ENCODE measurements around the gene LDB2.

GRCh38 chr4:16537926-16538325 lies 360.5 kb downstream of the LDB2 start:
- no peak for TF ChIP-seq MYC (IDR thresholded peaks at IDR 0.05; ENCODE audit: borderline replicate concordance, low read length)
- no peak for TF ChIP-seq CTCF (IDR thresholded peaks at IDR 0.05)
- TF ChIP-seq SMC3 (IDR thresholded peaks at IDR 0.05): no peak
- TF ChIP-seq REST (IDR thresholded peaks at IDR 0.05): no peak
- no peak for TF ChIP-seq RARB (CRISPR knock-in tag; IDR thresholded peaks at IDR 0.05)
- TF ChIP-seq RFX5 (IDR thresholded peaks at IDR 0.05): no peak
- no peak for TF ChIP-seq KDM1A (IDR thresholded peaks at IDR 0.05; ENCODE audit: low read depth)
- no peak for TF ChIP-seq HOXA7 (CRISPR knock-in tag; IDR thresholded peaks at IDR 0.05)

Data from A549 (cell line).